MG63 (cell line): ENCODE measurements around the gene ARHGEF7. TPM values are rescaled to one million over a fixed set of nuclear protein-coding genes. Genes with fewer than 3 reads are reported as not detected.
"Not testable (repeated sequence)": the region's sequence is repeated elsewhere in the genome, so short reads cannot be mapped to it uniquely, and the experiment has no call there.

Experiments used
- DNase-seq: peaks from one replicate; pipeline ENCODE4 v3.0.0-alpha.2; 2020
- H3K27me3 ChIP-seq: fragments of 250-450 bp; sonication (Bioruptor Pico); 2 replicates; pipeline ENCODE4 v1.5.1; 2020; ENCODE audit warnings: mild to moderate bottlenecking, moderate library complexity
- H3K36me3 ChIP-seq: fragments of 250-450 bp; sonication (Bioruptor Pico); 2 replicates; pipeline ENCODE4 v1.5.1; 2020; ENCODE audit warnings: mild to moderate bottlenecking, moderate library complexity
- H3K4me3 ChIP-seq: fragments of 250-450 bp; sonication (Bioruptor Pico); 2 replicates; pipeline ENCODE4 v1.5.1; 2020; ENCODE audit warnings: mild to moderate bottlenecking, moderate library complexity
- H3K9me3 ChIP-seq: fragments of 250-450 bp; sonication (Bioruptor Pico); 2 replicates; pipeline ENCODE4 v1.5.1; 2020; ENCODE audit warnings: mild to moderate bottlenecking, moderate library complexity
- total RNA-seq: library from RNA; depleted of rRNA; stranded (reverse); fragments of >200 nt; shearing (Covaris generic); gene quantifications from 2 replicates; pipeline ENCODE4 v1.2.3, GENCODE V29; 2014; ENCODE audit warnings: low replicate concordance

Gene ARHGEF7
- total RNA-seq, 1 experiment from 2014 or later, result 9.7 TPM

- not testable (repeated sequence) for H3K27me3 ChIP-seq, H3K36me3 ChIP-seq, H3K9me3 ChIP-seq, DNase-seq, H3K4me3 ChIP-seq
Observed at GRCh38 chr13:111189516-111189915, 74.4 kb downstream of the ARHGEF7 start.

- not testable (repeated sequence) for DNase-seq, H3K27me3 ChIP-seq, H3K4me3 ChIP-seq, H3K36me3 ChIP-seq, H3K9me3 ChIP-seq
Observed at GRCh38 chr13:111193223-111193622, 78.1 kb downstream of the ARHGEF7 start.

- H3K9me3 ChIP-seq, result not testable (repeated sequence)
Observed at GRCh38 chr13:111194651-111195050, 79.5 kb downstream of the ARHGEF7 start.

GRCh38 chr13:111198732-111199378, 83.7 kb downstream of the ARHGEF7 start:
- not testable (repeated sequence) for H3K9me3 ChIP-seq, H3K4me3 ChIP-seq, DNase-seq, H3K36me3 ChIP-seq, H3K27me3 ChIP-seq

More at GRCh38 chr13:111194651-111195050, 79.5 kb downstream of the ARHGEF7 start:
- DNase-seq, result peak; percentile 61
- not testable (repeated sequence) for H3K27me3 ChIP-seq, H3K4me3 ChIP-seq, H3K36me3 ChIP-seq

- H3K27me3 ChIP-seq, result no peaks in the 10 kb centered on the region
- DNase-seq, result no peak
- H3K4me3 ChIP-seq, result no peak overlapping the region
- peaks cover 2% of the 10 kb centered on the region for H3K36me3 ChIP-seq
- no peaks in the 10 kb centered on the region for H3K9me3 ChIP-seq
Observed at GRCh38 chr13:111201304-111201940, 86.3 kb downstream of the ARHGEF7 start.

- no peak for DNase-seq
- H3K27me3 ChIP-seq, result no peaks in the 10 kb centered on the region
- H3K4me3 ChIP-seq, result no peak overlapping the region
- peaks cover 2% of the 10 kb centered on the region for H3K36me3 ChIP-seq
- no peaks in the 10 kb centered on the region for H3K9me3 ChIP-seq
Observed at GRCh38 chr13:111202156-111202621, 87.1 kb downstream of the ARHGEF7 start.

GRCh38 chr13:111202745-111203144, 87.6 kb downstream of the ARHGEF7 start:
- Histone ChIP-seq H3K9me3 (no peaks in the 10 kb centered on the region), H3K4me3 (no peak overlapping the region), H3K27me3 (no peaks in the 10 kb centered on the region), H3K36me3 (peaks cover 2% of the 10 kb centered on the region)
- DNase-seq, result peak; percentile 11

- Histone ChIP-seq H3K9me3 (no peaks in the 10 kb centered on the region), H3K36me3 (no peaks in the 10 kb centered on the region; the same call in none of the 2 replicates), H3K27me3 (no peaks in the 10 kb centered on the region), H3K4me3 (no peak overlapping the region)
- no peak for DNase-seq
Observed at GRCh38 chr13:111203736-111204389, 88.8 kb downstream of the ARHGEF7 start.

- Histone ChIP-seq H3K36me3 (no peaks in the 10 kb centered on the region; the same call in none of the 2 replicates), H3K27me3 (no peaks in the 10 kb centered on the region), H3K9me3 (no peaks in the 10 kb centered on the region), H3K4me3 (no peak overlapping the region)
- DNase-seq, result no peak
Observed at GRCh38 chr13:111204438-111205177, 89.5 kb downstream of the ARHGEF7 start.

- no peaks in the 10 kb centered on the region for H3K9me3 ChIP-seq
- H3K4me3 ChIP-seq, result no peak overlapping the region
- H3K27me3 ChIP-seq, result no peaks in the 10 kb centered on the region
- DNase-seq, result no peak
- H3K36me3 ChIP-seq, result no peaks in the 10 kb centered on the region; the same call in 1 of the 2 replicates
Observed at GRCh38 chr13:111206148-111206547, 91.0 kb downstream of the ARHGEF7 start.

- DNase-seq, result no peak
- no peaks in the 10 kb centered on the region for H3K27me3 ChIP-seq
- no peaks in the 10 kb centered on the region; the same call in 1 of the 2 replicates for H3K36me3 ChIP-seq
Observed at GRCh38 chr13:111209613-111210012, 94.5 kb downstream of the ARHGEF7 start.

GRCh38 chr13:111210091-111210490, 95.0 kb downstream of the ARHGEF7 start:
- DNase-seq, result no peak
- Histone ChIP-seq H3K36me3 (no peaks in the 10 kb centered on the region; the same call in 1 of the 2 replicates), H3K4me3 (no peak overlapping the region), H3K9me3 (no peaks in the 10 kb centered on the region), H3K27me3 (no peaks in the 10 kb centered on the region)

More at GRCh38 chr13:111209613-111210012, 94.5 kb downstream of the ARHGEF7 start:
- H3K4me3 ChIP-seq, result no peak overlapping the region
- no peaks in the 10 kb centered on the region for H3K9me3 ChIP-seq

GRCh38 chr13:111210544-111211469, 95.7 kb downstream of the ARHGEF7 start:
- no peak overlapping the region for H3K4me3 ChIP-seq
- peak; percentile 66 for DNase-seq
- no peaks in the 10 kb centered on the region for H3K27me3 ChIP-seq
- no peaks in the 10 kb centered on the region; the same call in 1 of the 2 replicates for H3K36me3 ChIP-seq
- no peaks in the 10 kb centered on the region for H3K9me3 ChIP-seq

GRCh38 chr13:111211789-111212516, 96.8 kb downstream of the ARHGEF7 start:
- Histone ChIP-seq H3K36me3 (no peaks in the 10 kb centered on the region; the same call in 1 of the 2 replicates), H3K4me3 (no peak overlapping the region), H3K27me3 (no peaks in the 10 kb centered on the region), H3K9me3 (no peaks in the 10 kb centered on the region)
- no peak for DNase-seq

- H3K27me3 ChIP-seq, result no peaks in the 10 kb centered on the region
- peaks cover under 1% of the 10 kb centered on the region; the same call in 1 of the 2 replicates for H3K36me3 ChIP-seq
- H3K9me3 ChIP-seq, result no peaks in the 10 kb centered on the region
- H3K4me3 ChIP-seq, result no peak overlapping the region
- DNase-seq, result no peak
Observed at GRCh38 chr13:111212517-111212873, 97.4 kb downstream of the ARHGEF7 start.
